Measurements from ENCODE around the gene SGPP1. TPM values are rescaled to one million over a fixed set of nuclear protein-coding genes. Genes with fewer than 3 reads are reported as not detected.
"Not testable (repeated sequence)": the region's sequence is repeated elsewhere in the genome, so short reads cannot be mapped to it uniquely, and the experiment has no call there.

Gene SGPP1
- total and polyA plus RNA-seq, 2 donors from 2014 or later, result 20.9 to 24.0 TPM

GRCh38 chr14:63666335-63666734 lies 61.5 kb downstream of the SGPP1 start:
- no peak for FAIRE-seq
- Histone ChIP-seq H3K27ac (ENCODE audit: low read depth in 2 of 2, low read length in 2 of 2) (no peak overlapping the region), H3K9me3 (ENCODE audit: control insufficient read depth in 2 of 3, insufficient read depth in 1 of 3, low read length in 3 of 3) (no peaks in the 10 kb centered on the region), H3K27me3 (ENCODE audit: control insufficient read depth, insufficient read depth, low read length) (no peaks in the 10 kb centered on the region), H3K4me3 (ENCODE audit: low read length in 3 of 3) (no peak overlapping the region), H3K36me3 (ENCODE audit: control insufficient read depth in 2 of 3, insufficient read depth in 3 of 3, low read length in 3 of 3) (no peaks in the 10 kb centered on the region), H3K9ac (ENCODE audit: low read length in 3 of 3) (no peak overlapping the region), H3K4me1 (ENCODE audit: control insufficient read depth in 2 of 3, insufficient read depth in 2 of 3, low read depth in 1 of 3, low read length in 3 of 3) (peaks cover 0 to 3% (median 0%) of the 10 kb centered on the region in 3 donors)
- TF ChIP-seq, protein P1, sequence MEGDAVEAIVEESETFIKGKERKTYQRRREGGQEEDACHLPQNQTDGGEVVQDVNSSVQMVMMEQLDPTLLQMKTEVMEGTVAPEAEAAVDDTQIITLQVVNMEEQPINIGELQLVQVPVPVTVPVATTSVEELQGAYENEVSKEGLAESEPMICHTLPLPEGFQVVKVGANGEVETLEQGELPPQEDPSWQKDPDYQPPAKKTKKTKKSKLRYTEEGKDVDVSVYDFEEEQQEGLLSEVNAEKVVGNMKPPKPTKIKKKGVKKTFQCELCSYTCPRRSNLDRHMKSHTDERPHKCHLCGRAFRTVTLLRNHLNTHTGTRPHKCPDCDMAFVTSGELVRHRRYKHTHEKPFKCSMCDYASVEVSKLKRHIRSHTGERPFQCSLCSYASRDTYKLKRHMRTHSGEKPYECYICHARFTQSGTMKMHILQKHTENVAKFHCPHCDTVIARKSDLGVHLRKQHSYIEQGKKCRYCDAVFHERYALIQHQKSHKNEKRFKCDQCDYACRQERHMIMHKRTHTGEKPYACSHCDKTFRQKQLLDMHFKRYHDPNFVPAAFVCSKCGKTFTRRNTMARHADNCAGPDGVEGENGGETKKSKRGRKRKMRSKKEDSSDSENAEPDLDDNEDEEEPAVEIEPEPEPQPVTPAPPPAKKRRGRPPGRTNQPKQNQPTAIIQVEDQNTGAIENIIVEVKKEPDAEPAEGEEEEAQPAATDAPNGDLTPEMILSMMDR (IDR thresholded peaks at IDR 0.05; ENCODE audit: borderline replicate concordance, extremely low read depth, insufficient read depth), result no peak
- DNase-seq, result no peak
- intact Hi-C loops (cut with DNase I), result no loop called here

DNA sequence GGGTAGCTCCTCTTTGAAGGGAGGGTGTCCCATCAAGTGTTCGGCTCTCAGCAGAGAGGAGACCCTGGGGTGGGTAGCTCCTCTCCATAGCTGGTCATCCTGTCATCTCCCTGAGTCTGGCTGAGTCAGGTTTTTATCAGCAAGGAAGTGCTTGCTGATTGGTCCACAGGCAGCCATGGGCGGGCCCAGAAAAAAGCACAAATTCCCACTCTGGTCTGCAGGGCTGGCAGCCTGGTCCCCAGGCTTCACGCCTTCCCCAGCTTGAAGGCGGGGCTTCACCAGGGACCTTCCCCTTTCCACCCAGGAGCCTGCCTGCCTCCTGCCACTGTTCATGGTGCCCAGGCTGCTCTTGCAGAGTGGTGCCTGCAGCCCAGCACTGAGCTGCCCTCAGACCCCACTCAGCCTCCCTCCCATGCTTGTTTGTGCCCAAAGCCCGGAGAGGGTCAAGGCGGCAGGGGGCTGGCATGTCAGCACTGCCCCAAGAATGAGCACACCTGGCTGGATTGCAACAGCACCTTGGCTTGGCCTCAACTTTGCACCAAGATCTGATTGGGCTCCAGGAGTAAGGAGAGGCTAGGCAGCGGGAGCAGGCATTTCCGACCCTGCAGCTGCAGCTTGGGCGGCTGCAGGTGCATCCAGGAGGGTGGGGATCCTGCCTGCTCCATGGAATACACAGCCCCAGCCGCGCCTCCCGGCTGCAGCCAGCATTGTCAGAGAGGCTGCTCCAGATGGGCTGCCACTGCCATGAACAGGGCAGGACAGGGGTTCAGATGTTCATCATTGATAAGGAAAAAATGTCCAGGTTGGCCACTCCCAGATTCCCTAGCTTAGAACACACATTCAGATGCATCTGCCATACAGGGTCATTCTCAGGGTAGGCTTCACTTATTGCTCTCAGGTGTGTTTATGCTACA lies 64.2 kb downstream of the SGPP1 start:
- H3K36me3 ChIP-seq (ENCODE audit: control insufficient read depth in 2 of 3, insufficient read depth in 3 of 3, low read length in 3 of 3), result no peaks in the 10 kb centered on the region
- H3K9ac ChIP-seq (ENCODE audit: low read length in 3 of 3), result no peak overlapping the region
- no peaks in the 10 kb centered on the region for H3K27me3 ChIP-seq (ENCODE audit: control insufficient read depth, insufficient read depth, low read length)
- FAIRE-seq (no peak), DNase-seq (no peak)
- no peak overlapping the region for H3K27ac ChIP-seq (ENCODE audit: low read depth in 2 of 2, low read length in 2 of 2)
- H3K9me3 ChIP-seq (ENCODE audit: control insufficient read depth in 2 of 3, insufficient read depth in 1 of 3, low read length in 3 of 3), result no peaks in the 10 kb centered on the region
- H3K4me1 ChIP-seq (ENCODE audit: control insufficient read depth in 2 of 3, insufficient read depth in 2 of 3, low read depth in 1 of 3, low read length in 3 of 3), result no peaks in the 10 kb centered on the region
- intact Hi-C loops (cut with DNase I), result no loop called here
- TF ChIP-seq, protein P1 (IDR thresholded peaks at IDR 0.05; ENCODE audit: borderline replicate concordance, extremely low read depth, insufficient read depth), result no peak
- H3K4me3 ChIP-seq (ENCODE audit: low read length in 3 of 3), result no peak overlapping the region

- H3K4me3 ChIP-seq (ENCODE audit: low read length in 3 of 3), result no peak overlapping the region
- DNase-seq, result no peak
- no peaks in the 10 kb centered on the region for H3K36me3 ChIP-seq (ENCODE audit: control insufficient read depth in 2 of 3, insufficient read depth in 3 of 3, low read length in 3 of 3)
- no peak for FAIRE-seq
- TF ChIP-seq, protein P1 (IDR thresholded peaks at IDR 0.05; ENCODE audit: borderline replicate concordance, extremely low read depth, insufficient read depth), result no peak
- no peak overlapping the region for H3K27ac ChIP-seq (ENCODE audit: low read depth in 2 of 2, low read length in 2 of 2)
- H3K4me1 ChIP-seq (ENCODE audit: control insufficient read depth in 2 of 3, insufficient read depth in 2 of 3, low read depth in 1 of 3, low read length in 3 of 3), result no peaks in the 10 kb centered on the region
- intact Hi-C loops (cut with DNase I), result no loop called here
- H3K27me3 ChIP-seq (ENCODE audit: control insufficient read depth, insufficient read depth, low read length), result no peaks in the 10 kb centered on the region
- H3K9ac ChIP-seq (ENCODE audit: low read length in 3 of 3), result no peak overlapping the region
- H3K9me3 ChIP-seq (ENCODE audit: control insufficient read depth in 2 of 3, insufficient read depth in 1 of 3, low read length in 3 of 3), result no peaks in the 10 kb centered on the region
These were observed 65.1 kb downstream of the SGPP1 start for GRCh38 chr14:63662776-63663175.

DNA sequence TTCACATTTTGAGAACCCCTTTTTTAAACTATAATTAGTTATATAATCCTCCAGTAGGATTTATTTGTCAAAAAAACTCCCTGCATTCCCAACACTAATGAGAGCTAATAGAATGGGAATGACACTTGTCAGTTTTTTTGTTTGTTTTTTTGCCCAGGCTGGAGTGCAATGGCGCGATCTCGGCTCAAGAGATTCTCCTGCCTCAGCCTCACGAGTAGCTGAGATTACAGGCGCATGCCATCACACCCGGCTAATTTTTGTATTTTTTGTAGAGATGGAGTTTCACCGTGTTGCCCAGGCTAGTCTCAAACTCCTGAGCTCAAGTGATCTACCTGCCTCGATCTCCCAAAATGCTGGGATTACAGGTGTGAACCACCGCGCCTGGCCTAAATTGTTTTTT lies 66.0 kb downstream of the SGPP1 start:
- intact Hi-C loops (cut with DNase I); H3K9me3 ChIP-seq (ENCODE audit: control insufficient read depth in 2 of 3, insufficient read depth in 1 of 3, low read length in 3 of 3); H3K4me1 ChIP-seq (ENCODE audit: control insufficient read depth in 2 of 3, insufficient read depth in 2 of 3, low read depth in 1 of 3, low read length in 3 of 3); H3K27ac ChIP-seq (ENCODE audit: low read depth in 2 of 2, low read length in 2 of 2); H3K9ac ChIP-seq (ENCODE audit: low read length in 3 of 3); FAIRE-seq; H3K36me3 ChIP-seq (ENCODE audit: control insufficient read depth in 2 of 3, insufficient read depth in 3 of 3, low read length in 3 of 3); H3K27me3 ChIP-seq (ENCODE audit: control insufficient read depth, insufficient read depth, low read length); H3K4me3 ChIP-seq (ENCODE audit: low read length in 3 of 3); DNase-seq: not testable (repeated sequence)
